ENCODE measurements around the gene HES6.

DNA sequence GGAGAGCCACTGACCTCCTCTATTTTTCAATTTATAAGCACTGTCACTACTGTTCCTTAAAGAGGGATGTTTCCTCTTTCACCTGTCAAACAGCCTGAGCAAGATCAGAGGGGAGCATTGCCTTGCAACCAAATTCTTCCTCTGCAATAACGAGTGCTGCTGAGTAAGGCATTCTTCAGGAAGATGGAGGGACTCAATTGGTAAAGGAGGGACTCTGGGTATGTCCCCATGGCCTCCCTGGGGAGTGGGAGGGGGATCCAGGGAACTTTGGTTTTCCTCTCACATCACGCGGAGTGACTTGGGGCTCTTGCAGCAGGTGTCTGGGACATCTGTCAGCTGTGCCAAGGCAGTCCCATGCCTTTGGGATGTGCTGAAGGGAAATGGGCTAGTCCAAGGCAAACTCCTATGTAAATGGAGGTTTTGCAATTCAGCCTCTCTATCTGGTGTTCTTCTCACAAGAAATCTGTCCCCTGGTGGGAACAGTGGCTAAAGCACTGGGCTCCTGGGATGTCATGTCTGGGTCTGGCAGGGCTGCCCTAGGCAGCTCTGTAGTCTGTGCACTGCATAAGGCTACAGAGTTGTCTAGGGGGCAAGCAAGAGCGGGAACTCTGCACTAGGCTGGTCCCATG, 14.4 kb upstream of the HES6 start:
- TF ChIP-seq ZNF510 (tag by site-specific recombination; IDR thresholded peaks at IDR 0.05; ENCODE audit: insufficient replicate concordance): no peak
- TF ChIP-seq, protein P1, sequence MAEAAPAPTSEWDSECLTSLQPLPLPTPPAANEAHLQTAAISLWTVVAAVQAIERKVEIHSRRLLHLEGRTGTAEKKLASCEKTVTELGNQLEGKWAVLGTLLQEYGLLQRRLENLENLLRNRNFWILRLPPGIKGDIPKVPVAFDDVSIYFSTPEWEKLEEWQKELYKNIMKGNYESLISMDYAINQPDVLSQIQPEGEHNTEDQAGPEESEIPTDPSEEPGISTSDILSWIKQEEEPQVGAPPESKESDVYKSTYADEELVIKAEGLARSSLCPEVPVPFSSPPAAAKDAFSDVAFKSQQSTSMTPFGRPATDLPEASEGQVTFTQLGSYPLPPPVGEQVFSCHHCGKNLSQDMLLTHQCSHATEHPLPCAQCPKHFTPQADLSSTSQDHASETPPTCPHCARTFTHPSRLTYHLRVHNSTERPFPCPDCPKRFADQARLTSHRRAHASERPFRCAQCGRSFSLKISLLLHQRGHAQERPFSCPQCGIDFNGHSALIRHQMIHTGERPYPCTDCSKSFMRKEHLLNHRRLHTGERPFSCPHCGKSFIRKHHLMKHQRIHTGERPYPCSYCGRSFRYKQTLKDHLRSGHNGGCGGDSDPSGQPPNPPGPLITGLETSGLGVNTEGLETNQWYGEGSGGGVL (tag by site-specific recombination; IDR thresholded peaks at IDR 0.05): no peak
- TF ChIP-seq, protein P2, sequence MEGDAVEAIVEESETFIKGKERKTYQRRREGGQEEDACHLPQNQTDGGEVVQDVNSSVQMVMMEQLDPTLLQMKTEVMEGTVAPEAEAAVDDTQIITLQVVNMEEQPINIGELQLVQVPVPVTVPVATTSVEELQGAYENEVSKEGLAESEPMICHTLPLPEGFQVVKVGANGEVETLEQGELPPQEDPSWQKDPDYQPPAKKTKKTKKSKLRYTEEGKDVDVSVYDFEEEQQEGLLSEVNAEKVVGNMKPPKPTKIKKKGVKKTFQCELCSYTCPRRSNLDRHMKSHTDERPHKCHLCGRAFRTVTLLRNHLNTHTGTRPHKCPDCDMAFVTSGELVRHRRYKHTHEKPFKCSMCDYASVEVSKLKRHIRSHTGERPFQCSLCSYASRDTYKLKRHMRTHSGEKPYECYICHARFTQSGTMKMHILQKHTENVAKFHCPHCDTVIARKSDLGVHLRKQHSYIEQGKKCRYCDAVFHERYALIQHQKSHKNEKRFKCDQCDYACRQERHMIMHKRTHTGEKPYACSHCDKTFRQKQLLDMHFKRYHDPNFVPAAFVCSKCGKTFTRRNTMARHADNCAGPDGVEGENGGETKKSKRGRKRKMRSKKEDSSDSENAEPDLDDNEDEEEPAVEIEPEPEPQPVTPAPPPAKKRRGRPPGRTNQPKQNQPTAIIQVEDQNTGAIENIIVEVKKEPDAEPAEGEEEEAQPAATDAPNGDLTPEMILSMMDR (tag by site-specific recombination; IDR thresholded peaks at IDR 0.05): no peak
- TF ChIP-seq ZNF341 (tag by site-specific recombination; IDR thresholded peaks at IDR 0.05; ENCODE audit: low read depth): no peak
- TF ChIP-seq SP2 (tag by site-specific recombination; IDR thresholded peaks at IDR 0.05): no peak
- no peak for TF ChIP-seq ZNF558 (tag by site-specific recombination; IDR thresholded peaks at IDR 0.05)
- TF ChIP-seq GLIS1 (tag by site-specific recombination; IDR thresholded peaks at IDR 0.05): no peak
- TF ChIP-seq, protein P3, sequence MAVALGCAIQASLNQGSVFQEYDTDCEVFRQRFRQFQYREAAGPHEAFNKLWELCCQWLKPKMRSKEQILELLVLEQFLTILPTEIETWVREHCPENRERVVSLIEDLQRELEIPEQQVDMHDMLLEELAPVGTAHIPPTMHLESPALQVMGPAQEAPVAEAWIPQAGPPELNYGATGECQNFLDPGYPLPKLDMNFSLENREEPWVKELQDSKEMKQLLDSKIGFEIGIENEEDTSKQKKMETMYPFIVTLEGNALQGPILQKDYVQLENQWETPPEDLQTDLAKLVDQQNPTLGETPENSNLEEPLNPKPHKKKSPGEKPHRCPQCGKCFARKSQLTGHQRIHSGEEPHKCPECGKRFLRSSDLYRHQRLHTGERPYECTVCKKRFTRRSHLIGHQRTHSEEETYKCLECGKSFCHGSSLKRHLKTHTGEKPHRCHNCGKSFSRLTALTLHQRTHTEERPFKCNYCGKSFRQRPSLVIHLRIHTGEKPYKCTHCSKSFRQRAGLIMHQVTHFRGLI (tag by site-specific recombination; IDR thresholded peaks at IDR 0.05): no peak
